Diencephalon (tissue), 1 donor: ENCODE results near the gene SRP72. TPM values are rescaled to one million over a fixed set of nuclear protein-coding genes. Genes with fewer than 3 reads are reported as not detected.

ENCODE experiments used
- total RNA-seq: library from RNA; depleted of rRNA; stranded (reverse); fragments of >200 nt; gene quantifications from one replicate; pipeline ENCODE4 v1.2.3, GENCODE V29; 2014

The SRP72 gene, protein sequence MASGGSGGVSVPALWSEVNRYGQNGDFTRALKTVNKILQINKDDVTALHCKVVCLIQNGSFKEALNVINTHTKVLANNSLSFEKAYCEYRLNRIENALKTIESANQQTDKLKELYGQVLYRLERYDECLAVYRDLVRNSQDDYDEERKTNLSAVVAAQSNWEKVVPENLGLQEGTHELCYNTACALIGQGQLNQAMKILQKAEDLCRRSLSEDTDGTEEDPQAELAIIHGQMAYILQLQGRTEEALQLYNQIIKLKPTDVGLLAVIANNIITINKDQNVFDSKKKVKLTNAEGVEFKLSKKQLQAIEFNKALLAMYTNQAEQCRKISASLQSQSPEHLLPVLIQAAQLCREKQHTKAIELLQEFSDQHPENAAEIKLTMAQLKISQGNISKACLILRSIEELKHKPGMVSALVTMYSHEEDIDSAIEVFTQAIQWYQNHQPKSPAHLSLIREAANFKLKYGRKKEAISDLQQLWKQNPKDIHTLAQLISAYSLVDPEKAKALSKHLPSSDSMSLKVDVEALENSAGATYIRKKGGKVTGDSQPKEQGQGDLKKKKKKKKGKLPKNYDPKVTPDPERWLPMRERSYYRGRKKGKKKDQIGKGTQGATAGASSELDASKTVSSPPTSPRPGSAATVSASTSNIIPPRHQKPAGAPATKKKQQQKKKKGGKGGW
- total RNA-seq = 54.4 TPM

DNA sequence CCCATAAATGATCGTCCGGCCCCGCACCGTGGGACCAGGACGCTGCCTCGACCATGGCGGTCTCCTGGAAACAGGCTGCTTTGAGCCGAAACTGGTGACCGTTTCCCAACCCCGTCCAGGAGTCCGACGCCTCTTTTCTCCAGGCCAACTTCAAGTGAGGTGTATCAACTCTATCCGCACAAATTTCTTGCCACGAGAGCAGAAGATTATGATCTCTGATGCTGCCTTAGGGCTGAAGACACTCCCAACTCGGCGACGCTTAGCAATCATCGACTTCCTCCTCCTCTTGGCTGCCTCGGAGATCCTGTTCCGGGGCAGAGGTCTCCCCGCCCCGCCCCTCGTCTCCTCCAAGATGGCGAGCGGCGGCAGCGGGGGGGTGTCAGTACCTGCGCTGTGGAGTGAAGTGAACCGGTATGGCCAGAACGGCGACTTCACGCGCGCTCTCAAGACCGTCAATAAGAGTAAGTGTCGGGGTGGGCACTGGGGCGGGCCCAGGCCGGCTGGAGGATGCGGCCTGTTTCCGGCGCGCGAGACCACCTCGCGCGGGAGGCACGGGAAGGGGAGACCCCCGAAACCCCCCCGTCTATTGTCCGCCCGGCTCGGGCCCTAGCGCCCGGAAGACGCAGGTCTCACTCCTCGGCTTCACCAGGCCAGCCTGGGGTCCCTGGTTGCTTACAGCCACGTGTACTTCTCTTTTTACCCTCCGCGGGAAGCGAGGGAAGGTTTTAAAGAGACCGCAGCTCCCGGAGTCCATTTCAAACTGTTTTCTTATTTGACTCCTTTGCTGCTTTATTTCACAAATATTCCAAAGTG lies at the start of gene SRP72:
TSS of gene SRP72 (plus strand) at position 334 of the 813 bp plus-strand sequence. CDS start at position 353, 19 bp downstream.

DNA sequence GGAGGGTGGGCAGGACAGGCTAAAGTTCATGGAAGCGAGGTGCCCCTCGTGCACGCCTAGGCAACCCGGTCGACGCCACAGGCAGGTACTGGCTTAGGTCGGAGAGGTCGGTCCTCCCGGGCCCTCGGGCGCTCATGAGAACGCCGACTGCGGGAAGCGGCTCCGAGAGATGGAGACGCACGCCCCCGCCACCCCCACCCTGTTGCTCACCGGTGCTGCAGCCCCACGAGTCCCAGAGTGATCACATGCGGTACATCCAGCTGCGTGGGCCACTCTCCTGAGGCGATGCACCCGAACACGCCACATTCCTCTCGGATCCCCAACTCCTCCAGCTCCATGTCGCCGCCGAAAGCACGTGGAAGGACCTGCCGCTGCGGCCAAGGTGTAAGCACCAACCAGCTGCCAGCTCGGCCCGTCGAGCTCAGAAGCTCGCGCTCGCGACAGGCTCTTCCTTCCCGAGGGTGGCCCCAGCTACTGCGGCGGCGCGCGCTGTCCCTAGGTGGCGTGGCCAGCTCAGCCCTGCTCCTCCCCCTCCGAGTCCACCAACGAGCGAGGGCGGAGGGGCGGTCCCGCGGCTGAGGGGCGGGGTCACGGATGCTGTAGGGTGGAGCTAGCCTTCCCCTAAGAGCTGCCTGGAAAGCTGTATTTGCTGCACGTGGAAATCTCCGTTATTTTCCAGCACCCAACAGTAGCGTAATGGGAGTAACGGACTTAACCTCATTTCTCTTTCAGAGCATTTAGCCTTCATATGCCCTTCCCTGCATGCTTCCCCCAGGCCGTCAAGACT lies 32.1 kb upstream of the SRP72 start, which contains the start of gene PPAT:
TSS of gene PPAT (minus strand) at position 476 of the 787 bp plus-strand sequence. CDS start at position 338, 138 bp downstream.

DNA sequence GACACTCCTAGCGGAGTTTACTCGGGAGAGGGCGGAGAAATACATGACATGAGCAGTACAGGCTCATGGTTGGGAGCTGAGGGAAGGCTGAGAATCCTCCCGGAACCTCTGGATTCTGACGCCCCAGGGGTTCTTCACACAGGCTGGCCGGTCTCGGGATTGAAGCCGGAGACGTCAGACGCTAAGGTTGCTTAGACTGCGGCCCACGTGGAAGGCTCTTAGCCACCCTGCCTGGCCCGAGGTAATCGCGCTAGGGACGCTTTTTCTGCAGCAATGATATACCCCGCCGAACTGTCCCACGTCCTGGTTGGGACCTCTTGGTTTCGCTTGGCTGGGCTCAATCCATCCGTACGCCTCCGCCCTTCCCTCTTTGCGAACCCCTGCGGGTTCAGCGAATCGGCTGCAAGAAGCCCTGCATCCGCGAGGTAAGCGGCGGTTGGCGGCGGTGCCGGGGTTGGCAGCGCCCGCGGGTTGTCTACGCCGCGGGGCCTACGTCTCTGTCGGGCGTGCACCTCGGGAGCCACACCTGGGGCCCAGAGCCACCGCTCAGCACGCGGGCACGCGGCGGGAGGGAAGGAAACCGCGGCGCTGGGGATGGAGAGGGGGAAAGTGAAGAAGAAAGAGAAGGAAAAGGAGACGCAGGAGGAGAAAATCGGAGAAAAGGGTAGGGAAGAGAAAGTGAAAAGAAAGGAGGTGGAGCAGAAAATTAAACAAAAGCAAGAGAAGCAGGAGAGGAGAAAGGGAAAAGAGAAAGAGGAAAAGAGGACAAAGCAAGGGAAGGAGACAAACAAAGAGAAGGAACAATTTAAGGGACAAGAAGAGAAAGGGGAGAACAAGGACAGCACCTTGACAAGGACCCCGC lies 38.1 kb downstream of the SRP72 start, which contains the start of gene ARL9:
TSS of gene ARL9 (plus strand) at position 523 of the 862 bp plus-strand sequence. CDS start at position 595, 72 bp downstream.

Other genes with a start within 250 kb of the SRP72 start
- 26.8 TPM for gene AASDH, start 80.1 kb upstream of the SRP72 start, total RNA-seq
- 24.2 TPM for gene PPAT, start 32.0 kb upstream of the SRP72 start, total RNA-seq
- 21.5 TPM for gene PAICS, start 31.4 kb upstream of the SRP72 start, total RNA-seq
- 2.1 TPM for gene ARL9, start 38.2 kb downstream of the SRP72 start, total RNA-seq
- 65.7 TPM for gene HOPX, start 213.7 kb downstream of the SRP72 start, total RNA-seq